Measurements from ENCODE around the gene HYPK.
"Not testable (repeated sequence)": the region's sequence is repeated elsewhere in the genome, so short reads cannot be mapped to it uniquely, and the experiment has no call there.

HYPK gene

GRCh38 chr15:43824302-43825246 is 24.2 kb downstream of the HYPK start, which contains the start of gene MFAP1:
Gene MFAP1, minus strand, starts transcription at chr15:43824690. Its CDS starts 121 bp downstream, at chr15:43824569.
- H3K79me1 ChIP-seq (replicated peaks; ENCODE audit: low read length, poor library complexity, severe bottlenecking) = peaks cover 3% of the 10 kb centered on the region
- peak within 1 kb of the TSS; percentile 74 for H3K27ac ChIP-seq (ENCODE audit: low read length, poor library complexity, severe bottlenecking)
- no peaks in the 10 kb centered on the region for H3K27me3 ChIP-seq (ENCODE audit: control insufficient read depth in 1 of 2, insufficient read depth in 1 of 2, low read length in 2 of 2)
- H3K4me3 ChIP-seq (ENCODE audit: insufficient read depth in 1 of 2, low read depth in 1 of 2, low read length in 2 of 2) = peak within 1 kb of the TSS; percentile 61 to 88
- no peak within 1 kb of the TSS for H3K14ac ChIP-seq (ENCODE audit: low read length in 2 of 2)
- no peak within 1 kb of the TSS for H2BK12ac ChIP-seq (ENCODE audit: low read length in 2 of 2)
- DNase-seq = peak; percentile 98
- no peaks in the 10 kb centered on the region for H3K9me3 ChIP-seq (ENCODE audit: control insufficient read depth, low read length)
- H2BK120ac ChIP-seq (ENCODE audit: low read depth, low read length) = no peak within 1 kb of the TSS
- peak within 1 kb of the TSS; percentile 96 for H3K9ac ChIP-seq (ENCODE audit: low read length)
- H4K91ac ChIP-seq (ENCODE audit: low read length) = peak within 1 kb of the TSS; percentile 9
- no peak within 1 kb of the TSS for H2AFZ ChIP-seq (ENCODE audit: low read depth, low read length)
- no peak within 1 kb of the TSS for H2AK5ac ChIP-seq (ENCODE audit: low read length, severe bottlenecking)
- no peak within 1 kb of the TSS for H2BK15ac ChIP-seq (ENCODE audit: low read depth, poor library complexity, severe bottlenecking)
- H3K18ac ChIP-seq (ENCODE audit: low read depth in 1 of 2, low read length in 2 of 2) = peak within 1 kb of the TSS; percentile 12 to 26
- H3K23ac ChIP-seq (ENCODE audit: low read length in 2 of 2) = no peak within 1 kb of the TSS
- H3K4me1 ChIP-seq (ENCODE audit: control insufficient read depth, insufficient read depth, low read depth, low read length) = peaks cover 11% of the 10 kb centered on the region
- H3K4me2 ChIP-seq (ENCODE audit: low read length, poor library complexity, severe bottlenecking) = peak within 1 kb of the TSS; percentile 57
- H4K8ac ChIP-seq (ENCODE audit: low read length) = peak within 1 kb of the TSS; percentile 47
- WGBS = 7% methylated on average over 43 of the region's 46 CpGs
- peak within 1 kb of the TSS in 1 of 2 experiments; percentile 21 for H3K4ac ChIP-seq (ENCODE audit: low read depth in 1 of 2, low read length in 2 of 2)
- peaks cover 0 to 4% of the 10 kb centered on the region in 2 experiments for H3K36me3 ChIP-seq (ENCODE audit: control insufficient read depth in 1 of 2, insufficient read depth in 2 of 2, low read depth in 1 of 2, low read length in 2 of 2)
- no peak within 1 kb of the TSS for H2BK5ac ChIP-seq (ENCODE audit: low read depth, low read length, poor library complexity, severe bottlenecking)

- H2AFZ ChIP-seq (ENCODE audit: low read depth, low read length); H2BK12ac ChIP-seq (ENCODE audit: low read length in 2 of 2); H4K91ac ChIP-seq (ENCODE audit: low read length); H3K27me3 ChIP-seq (ENCODE audit: control insufficient read depth in 1 of 2, insufficient read depth in 1 of 2, low read length in 2 of 2); H3K23ac ChIP-seq (ENCODE audit: low read length in 2 of 2); H3K36me3 ChIP-seq (ENCODE audit: control insufficient read depth in 1 of 2, insufficient read depth in 2 of 2, low read depth in 1 of 2, low read length in 2 of 2); H3K9ac ChIP-seq (ENCODE audit: low read length); H3K4me2 ChIP-seq (ENCODE audit: low read length, poor library complexity, severe bottlenecking); H3K79me1 ChIP-seq (replicated peaks; ENCODE audit: low read length, poor library complexity, severe bottlenecking); H4K8ac ChIP-seq (ENCODE audit: low read length); H2BK5ac ChIP-seq (ENCODE audit: low read depth, low read length, poor library complexity, severe bottlenecking); H3K27ac ChIP-seq (ENCODE audit: low read length, poor library complexity, severe bottlenecking); DNase-seq; H3K18ac ChIP-seq (ENCODE audit: low read depth in 1 of 2, low read length in 2 of 2); H2AK5ac ChIP-seq (ENCODE audit: low read length, severe bottlenecking); H2BK15ac ChIP-seq (ENCODE audit: low read depth, poor library complexity, severe bottlenecking); H2BK120ac ChIP-seq (ENCODE audit: low read depth, low read length); H3K14ac ChIP-seq (ENCODE audit: low read length in 2 of 2); H3K9me3 ChIP-seq (ENCODE audit: control insufficient read depth, low read length); H3K4ac ChIP-seq (ENCODE audit: low read depth in 1 of 2, low read length in 2 of 2); H3K4me3 ChIP-seq (ENCODE audit: insufficient read depth in 1 of 2, low read depth in 1 of 2, low read length in 2 of 2): not testable (repeated sequence)
- H3K4me1 ChIP-seq (ENCODE audit: control insufficient read depth, insufficient read depth, low read depth, low read length) = peaks cover 11% of the 10 kb centered on the region
- WGBS = 94% methylated on average over 11 of the region's 11 CpGs
Observed at GRCh38 chr15:43825305-43825704, 24.9 kb downstream of the HYPK start.

GRCh38 chr15:43826029-43826507 is 25.7 kb downstream of the HYPK start:
- Histone ChIP-seq H3K4me3 (ENCODE audit: insufficient read depth in 1 of 2, low read depth in 1 of 2, low read length in 2 of 2) (peak overlapping the region in 1 of 2 experiments; percentile 90), H3K9ac (ENCODE audit: low read length) (peak overlapping the region; percentile 80), H3K27ac (ENCODE audit: low read length, poor library complexity, severe bottlenecking) (no peak overlapping the region), H3K27me3 (ENCODE audit: control insufficient read depth in 1 of 2, insufficient read depth in 1 of 2, low read length in 2 of 2) (no peaks in the 10 kb centered on the region), H2BK5ac (ENCODE audit: low read depth, low read length, poor library complexity, severe bottlenecking) (no peak overlapping the region), H2AFZ (ENCODE audit: low read depth, low read length) (no peak overlapping the region), H3K18ac (ENCODE audit: low read depth in 1 of 2, low read length in 2 of 2) (peak overlapping the region in 1 of 2 experiments; percentile 54), H3K36me3 (ENCODE audit: control insufficient read depth in 1 of 2, insufficient read depth in 2 of 2, low read depth in 1 of 2, low read length in 2 of 2) (no peaks in the 10 kb centered on the region), H3K23ac (ENCODE audit: low read length in 2 of 2) (no peak overlapping the region), H2BK120ac (ENCODE audit: low read depth, low read length) (no peak overlapping the region), H3K14ac (ENCODE audit: low read length in 2 of 2) (no peak overlapping the region), H2BK12ac (ENCODE audit: low read length in 2 of 2) (no peak overlapping the region), H3K4me1 (ENCODE audit: control insufficient read depth, insufficient read depth, low read depth, low read length) (peaks cover 13% of the 10 kb centered on the region), H3K9me3 (ENCODE audit: control insufficient read depth, low read length) (no peaks in the 10 kb centered on the region), H3K79me1 (replicated peaks; ENCODE audit: low read length, poor library complexity, severe bottlenecking) (peaks cover 5% of the 10 kb centered on the region), H4K91ac (ENCODE audit: low read length) (no peak overlapping the region), H3K4ac (ENCODE audit: low read depth in 1 of 2, low read length in 2 of 2) (no peak overlapping the region), H2AK5ac (ENCODE audit: low read length, severe bottlenecking) (no peak overlapping the region), H3K4me2 (ENCODE audit: low read length, poor library complexity, severe bottlenecking) (peak overlapping the region; percentile 26), H2BK15ac (ENCODE audit: low read depth, poor library complexity, severe bottlenecking) (no peak overlapping the region), H4K8ac (ENCODE audit: low read length) (peak overlapping the region; percentile 4)
- 97% methylated on average over 10 of the region's 11 CpGs for WGBS
- no peak for DNase-seq

All from mesenchymal stem cell (in vitro differentiated cells and primary cell).